Activated CD4-positive, alpha-beta T cell treated with anti-CD3 and anti-CD28 coated beads, Interleukin-2, amount 10 ng/mL, durations not matched to agents 24 days and 14 days (primary cell): ENCODE data around the gene NXF1. TPM values are rescaled to one million over a fixed set of nuclear protein-coding genes. Genes with fewer than 3 reads are reported as not detected.
"Not testable (repeated sequence)": the region's sequence is repeated elsewhere in the genome, so short reads cannot be mapped to it uniquely, and the experiment has no call there.

Source experiments
- DNase-seq: peaks from one replicate; pipeline ENCODE4 v3.0.0; 2022
- H3K27ac Mint-ChIP-seq: one replicate; pipeline ENCODE4 v1.8.0; 2022; ENCODE audit warnings: mild to moderate bottlenecking, mixed read lengths
- H3K27me3 Mint-ChIP-seq: one replicate; pipeline ENCODE4 v1.8.0; 2022; ENCODE audit warnings: mixed read lengths
- H3K36me3 Mint-ChIP-seq: one replicate; pipeline ENCODE4 v1.8.0; 2022; ENCODE audit warnings: low read depth, mild to moderate bottlenecking, mixed read lengths
- H3K4me1 Mint-ChIP-seq: one replicate; pipeline ENCODE4 v1.8.0; 2021; ENCODE audit warnings: mixed read lengths
- H3K4me3 Mint-ChIP-seq: one replicate; pipeline ENCODE4 v1.8.0; 2022; ENCODE audit warnings: mild to moderate bottlenecking, moderate library complexity, mixed read lengths
- H3K9me3 Mint-ChIP-seq: one replicate; pipeline ENCODE4 v1.8.0; 2021; ENCODE audit warnings: mixed read lengths
- intact Hi-C: fragments of 100-400 bp; cut with micrococcal nuclease; formaldehyde crosslinking; loops from one replicate; pipeline ENCODE4 v1.15.1; 2023
- total RNA-seq: library from RNA; stranded (reverse); gene quantifications from 2 replicates; pipeline ENCODE4 v1.2.3, GENCODE V29; 2022

Gene NXF1
- total RNA-seq, 1 donor from 2014 or later = 147 TPM

DNA sequence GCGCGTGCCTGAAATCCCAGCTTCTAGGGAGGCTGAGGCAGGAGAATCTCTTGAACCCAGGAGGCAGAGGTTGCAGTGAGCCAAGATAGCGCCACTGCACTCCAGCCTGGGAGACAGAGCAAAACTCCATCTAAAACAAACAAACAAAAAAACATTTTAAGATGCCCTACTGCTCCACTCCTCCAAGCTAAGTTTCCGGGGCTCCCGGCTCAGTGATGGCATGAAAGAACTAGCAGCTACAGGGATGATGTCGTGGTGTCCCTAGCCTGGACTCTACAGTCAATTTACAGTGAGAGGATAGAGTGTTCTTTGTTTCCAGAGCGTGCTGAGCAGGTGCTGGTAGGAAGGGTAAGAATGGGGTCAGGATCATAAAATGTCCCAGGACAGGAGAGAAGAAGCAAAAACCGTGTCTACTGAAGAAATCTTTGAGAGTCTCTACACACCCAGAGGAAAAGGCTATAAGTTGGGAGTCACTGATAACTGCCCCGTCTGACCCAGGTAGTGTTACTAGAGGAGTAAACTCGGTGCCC is 50.1 kb downstream of the NXF1 start:
- H3K27me3 Mint-ChIP-seq = no peaks in the 10 kb centered on the region
- intact Hi-C loops = no loop called here
- H3K4me1 Mint-ChIP-seq = peaks cover 13% of the 10 kb centered on the region
- H3K4me3 Mint-ChIP-seq = peak overlapping the region; percentile 98
- DNase-seq = no peak
- H3K27ac Mint-ChIP-seq = no peak overlapping the region
- no peaks in the 10 kb centered on the region for H3K9me3 Mint-ChIP-seq
- H3K36me3 Mint-ChIP-seq = peaks cover 5% of the 10 kb centered on the region

DNA sequence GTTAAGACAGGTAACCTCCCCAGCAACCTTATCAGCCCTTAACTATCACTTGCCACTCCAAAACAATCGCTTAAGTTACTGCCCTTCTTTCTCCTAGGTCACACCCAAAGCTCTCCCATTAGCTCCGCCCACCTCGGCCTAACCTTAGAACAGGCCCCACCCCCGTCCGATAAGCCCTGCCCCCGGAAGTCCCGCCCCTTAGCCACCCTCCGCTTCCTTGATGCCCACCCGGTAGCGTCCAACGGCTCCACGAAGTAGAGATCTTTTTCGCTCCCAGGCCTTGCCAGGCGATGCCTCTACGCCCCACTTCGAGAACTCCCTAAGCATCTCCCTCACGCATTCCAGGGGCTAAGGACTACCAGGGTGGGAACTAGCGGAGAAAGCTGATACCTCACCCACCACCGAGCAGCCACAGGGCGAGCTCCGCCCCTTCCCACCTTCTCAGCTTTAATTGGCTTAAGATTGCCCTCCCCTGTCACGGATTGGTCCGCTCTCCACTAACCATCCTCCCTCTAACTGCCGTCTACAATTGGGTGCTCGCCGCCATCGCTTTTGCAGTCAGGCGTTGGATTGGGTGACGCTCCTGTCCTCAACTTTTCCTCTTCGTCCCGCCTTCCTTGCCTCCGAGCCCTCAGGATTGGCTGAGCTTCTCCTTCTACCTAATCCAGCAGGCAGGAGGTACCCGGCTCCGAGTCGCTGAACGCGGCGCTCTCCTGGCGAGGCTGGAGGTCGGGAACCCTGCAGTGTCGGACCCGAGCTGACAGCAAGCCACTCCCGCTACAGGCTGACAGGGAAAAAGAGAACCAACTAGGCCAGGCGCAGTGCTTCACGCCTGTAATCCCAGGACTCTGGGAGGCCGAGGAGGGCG is 51.3 kb downstream of the NXF1 start, which contains the start of gene ZBTB3:
TSS of gene ZBTB3 (minus strand) at position 425 of the 868 bp plus-strand sequence. CDS start 496 bp downstream, outside the sequence.
- Mint-ChIP-seq H3K27me3 (no peaks in the 10 kb centered on the region), H3K27ac (peak within 1 kb of the TSS; percentile 97), H3K36me3 (peaks cover 6% of the 10 kb centered on the region), H3K4me3 (peak within 1 kb of the TSS; percentile 98), H3K9me3 (no peaks in the 10 kb centered on the region), H3K4me1 (peaks cover 16% of the 10 kb centered on the region)
- intact Hi-C loops = loop anchor here (1.0 kb wide), 4 partner anchors 7 to 33 kb away; partner anchors contain the start of genes HNRNPUL2, POLR2G, TAF6L and TMEM179B
- DNase-seq = peak; percentile 98

DNA sequence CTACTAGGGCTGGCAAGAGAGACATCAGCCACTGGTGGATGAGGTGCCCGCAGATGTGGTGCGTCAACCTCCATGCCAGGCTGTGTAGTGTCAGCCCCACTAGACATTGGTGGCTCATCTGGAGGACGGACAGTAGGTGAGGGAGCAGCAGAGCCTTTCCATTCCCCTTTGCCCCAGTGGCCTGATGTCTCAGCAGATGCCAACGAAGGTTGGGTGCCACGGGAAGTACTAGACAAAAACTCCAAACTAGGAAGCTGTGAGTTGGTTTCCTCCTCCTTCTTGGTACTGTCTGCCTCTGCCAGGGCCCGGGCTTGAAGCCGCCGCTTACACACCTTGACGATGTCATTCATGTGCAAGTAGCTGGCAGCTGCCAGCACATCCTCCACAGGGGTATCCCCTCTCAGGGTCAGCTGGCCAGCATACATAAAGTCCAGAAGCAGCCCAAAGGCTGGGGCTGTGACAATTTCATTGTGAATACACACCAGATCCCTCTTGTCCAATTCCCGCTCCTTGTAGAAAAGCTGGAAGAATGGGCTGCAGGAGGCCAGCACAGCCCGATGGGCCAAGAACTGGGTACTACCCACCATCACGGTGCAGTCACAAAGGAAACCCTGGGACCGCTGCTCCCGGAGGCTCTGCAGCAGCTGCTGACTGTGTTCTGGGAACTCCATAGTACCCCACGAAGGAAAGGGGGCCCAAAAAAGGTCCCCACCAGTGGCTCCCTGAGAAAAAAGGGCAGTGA is 52.1 kb downstream of the NXF1 start:
- no peaks in the 10 kb centered on the region for H3K9me3 Mint-ChIP-seq
- H3K4me1 Mint-ChIP-seq = peaks cover 18% of the 10 kb centered on the region
- peak overlapping the region; percentile 98 for H3K4me3 Mint-ChIP-seq
- DNase-seq = peak; percentile 66
- peaks cover 6% of the 10 kb centered on the region for H3K36me3 Mint-ChIP-seq
- intact Hi-C loops = loop anchor here (1.0 kb wide), 3 partner anchors 8 to 34 kb away; partner anchors contain the start of genes HNRNPUL2, POLR2G and TMEM179B
- H3K27me3 Mint-ChIP-seq = no peaks in the 10 kb centered on the region
- peak overlapping the region; percentile 97 for H3K27ac Mint-ChIP-seq

DNA sequence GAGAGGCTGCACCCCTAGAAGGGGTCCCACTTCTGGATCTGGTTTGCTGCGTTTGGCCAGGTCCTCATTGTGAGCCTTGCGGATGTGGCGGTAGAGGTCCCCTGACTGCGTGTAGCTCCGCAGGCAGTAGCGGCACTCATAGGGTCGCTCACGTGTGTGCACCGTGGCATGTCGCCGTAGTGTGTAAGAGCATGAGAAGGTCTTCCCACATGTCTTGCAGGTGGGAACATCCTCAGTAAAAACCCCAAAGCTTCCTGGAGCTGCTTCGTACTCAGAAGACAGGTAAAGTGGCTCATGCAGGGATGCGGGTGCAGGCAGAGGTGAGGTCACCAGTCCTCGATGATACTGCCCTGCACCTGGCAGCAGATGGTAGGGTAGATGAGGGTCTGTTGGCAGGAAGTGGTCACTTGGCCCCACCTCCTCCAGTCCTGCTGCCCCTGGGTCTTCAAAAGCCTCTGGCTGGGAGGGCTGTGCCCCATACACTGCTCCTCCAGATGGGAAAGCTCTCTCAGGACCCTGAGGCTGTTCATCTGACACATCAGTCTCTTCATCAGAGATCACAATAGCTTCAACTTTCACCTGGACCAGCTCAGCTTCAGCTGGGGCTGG is 53.0 kb downstream of the NXF1 start:
- no peak overlapping the region for H3K27ac Mint-ChIP-seq
- peak overlapping the region; percentile 98 for H3K4me3 Mint-ChIP-seq
- peaks cover 18% of the 10 kb centered on the region for H3K4me1 Mint-ChIP-seq
- no peaks in the 10 kb centered on the region for H3K27me3 Mint-ChIP-seq
- H3K9me3 Mint-ChIP-seq = no peaks in the 10 kb centered on the region
- peaks cover 9% of the 10 kb centered on the region for H3K36me3 Mint-ChIP-seq
- no peak for DNase-seq
- intact Hi-C loops = no loop called here

DNA sequence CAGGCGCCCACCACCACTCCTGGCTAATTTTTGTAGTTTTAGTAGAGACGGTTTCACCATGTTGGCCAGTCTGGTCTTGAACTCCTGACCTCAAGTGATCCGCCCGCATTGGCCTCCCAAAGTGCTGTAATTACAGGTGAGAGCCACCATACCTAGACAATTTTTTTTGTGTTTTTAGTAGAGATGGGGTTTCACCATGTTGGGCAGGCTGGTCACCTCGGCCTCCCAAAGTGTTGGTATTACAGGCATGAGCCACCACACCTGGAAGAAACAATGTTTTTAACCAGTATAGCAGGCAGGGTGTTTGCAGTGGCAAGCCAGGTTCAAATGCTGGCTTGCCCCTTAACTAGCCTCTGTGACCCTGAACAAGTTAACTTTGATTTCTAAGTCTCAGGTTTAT is 55.3 kb downstream of the NXF1 start:
- H3K4me1 Mint-ChIP-seq = peaks cover 17% of the 10 kb centered on the region
- H3K9me3 Mint-ChIP-seq, H3K4me3 Mint-ChIP-seq, H3K27me3 Mint-ChIP-seq, H3K27ac Mint-ChIP-seq, intact Hi-C loops, DNase-seq, H3K36me3 Mint-ChIP-seq: not testable (repeated sequence)

DNA sequence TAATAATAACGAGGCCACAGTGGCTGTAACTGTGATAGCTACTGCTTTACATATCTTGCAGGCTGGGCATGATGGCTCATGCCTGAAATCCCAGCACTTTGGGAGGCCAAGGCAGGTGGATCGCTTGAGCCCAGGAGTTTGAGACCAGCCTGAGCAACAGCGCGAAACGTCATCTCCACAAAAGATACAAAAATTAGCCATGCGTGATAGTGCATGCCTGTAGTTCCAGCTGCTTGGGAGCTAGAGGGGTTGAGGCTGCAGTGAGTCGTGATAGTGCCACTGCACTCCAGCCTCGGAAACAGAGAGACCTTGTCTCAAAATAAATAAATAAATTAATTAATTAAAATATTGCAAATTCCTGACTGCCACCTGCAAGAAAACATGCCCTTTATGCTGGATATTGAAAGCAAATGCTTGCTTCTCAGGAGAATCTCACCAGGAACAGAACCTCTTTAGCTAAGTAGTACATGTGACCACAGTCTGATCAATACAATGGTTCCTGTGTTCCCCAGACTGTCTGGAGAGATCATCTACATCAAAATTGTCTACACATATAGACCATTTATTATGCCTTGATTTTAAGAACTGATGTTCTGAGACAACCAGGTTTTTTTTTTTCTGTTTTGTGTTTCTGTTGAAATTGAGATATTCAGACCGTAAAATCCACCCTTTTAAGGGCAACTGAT is 57.6 kb downstream of the NXF1 start:
- DNase-seq = no peak
- Mint-ChIP-seq H3K27me3 (no peaks in the 10 kb centered on the region), H3K36me3 (peaks cover 7% of the 10 kb centered on the region), H3K27ac (peak overlapping the region; percentile 45), H3K9me3 (no peaks in the 10 kb centered on the region), H3K4me1 (peaks cover 5% of the 10 kb centered on the region), H3K4me3 (no peak overlapping the region)
- intact Hi-C loops = no loop called here

Other genes starting within 250 kb of the NXF1 start
- 1,271 and 1,309 TPM in 2 replicates for gene EEF1G, start 231.5 kb downstream of the NXF1 start, total RNA-seq
- gene TUT1, start 213.9 kb downstream of the NXF1 start, total RNA-seq = 45.3 and 50.9 TPM in 2 replicates
- gene MTA2, start 203.6 kb downstream of the NXF1 start, total RNA-seq = 219 and 220 TPM in 2 replicates
- 161 and 166 TPM in 2 replicates for gene EML3, start 192.7 kb downstream of the NXF1 start, total RNA-seq
- gene ROM1, start 192.2 kb downstream of the NXF1 start, total RNA-seq = 2.3 and 3.1 TPM in 2 replicates
- gene B3GAT3, start 183.5 kb downstream of the NXF1 start, total RNA-seq = 80.3 and 91.4 TPM in 2 replicates
- gene GANAB, start 158.8 kb downstream of the NXF1 start, total RNA-seq = 251 and 257 TPM in 2 replicates
- 36.5 and 36.6 TPM in 2 replicates for gene INTS5, start 152.1 kb downstream of the NXF1 start, total RNA-seq
- 143 and 147 TPM in 2 replicates for gene C11orf98, start 140.2 kb downstream of the NXF1 start, total RNA-seq
- gene CSKMT, start 140.1 kb downstream of the NXF1 start, total RNA-seq = 59.5 and 60.9 TPM in 2 replicates
- 8.6 and 9.4 TPM in 2 replicates for gene UQCC3, start 133.8 kb downstream of the NXF1 start, total RNA-seq
- 21.5 and 23.0 TPM in 2 replicates for gene LBHD1, start 133.2 kb downstream of the NXF1 start, total RNA-seq
- gene UBXN1, start 126.4 kb downstream of the NXF1 start, total RNA-seq = 118 and 121 TPM in 2 replicates
- 0.16 and 0.17 TPM in 2 replicates for gene LRRN4CL, start 115.9 kb downstream of the NXF1 start, total RNA-seq
- 29.6 and 32.4 TPM in 2 replicates for gene BSCL2, start 98.0 kb downstream of the NXF1 start, total RNA-seq
- gene GNG3, start 97.8 kb downstream of the NXF1 start, total RNA-seq = 0.24 TPM in 1 of 2 replicates, not detected in the other
- gene HNRNPUL2, start 78.0 kb downstream of the NXF1 start, total RNA-seq = 60.5 and 60.6 TPM in 2 replicates
- 32.7 and 33.3 TPM in 2 replicates for gene TTC9C, start 77.0 kb downstream of the NXF1 start, total RNA-seq
- 7.5 and 11.1 TPM in 2 replicates for gene ZBTB3, start 51.3 kb downstream of the NXF1 start, total RNA-seq
- 138 and 155 TPM in 2 replicates for gene POLR2G, start 43.9 kb downstream of the NXF1 start, total RNA-seq
- gene TAF6L, start 34.0 kb downstream of the NXF1 start, total RNA-seq = 20.1 and 20.2 TPM in 2 replicates
- 32.9 and 36.3 TPM in 2 replicates for gene TMEM179B, start 18.0 kb downstream of the NXF1 start, total RNA-seq
- gene TMEM223, start 13.4 kb downstream of the NXF1 start, total RNA-seq = 15.0 and 16.5 TPM in 2 replicates
- gene STX5, start 26.6 kb upstream of the NXF1 start, total RNA-seq = 28.1 and 33.5 TPM in 2 replicates
- 0.79 and 2.0 TPM in 2 replicates for gene TEX54, start 27.4 kb upstream of the NXF1 start, total RNA-seq
- 145 and 153 TPM in 2 replicates for gene WDR74, start 34.1 kb upstream of the NXF1 start, total RNA-seq
- gene SLC3A2, start 75.5 kb upstream of the NXF1 start, total RNA-seq = 364 and 379 TPM in 2 replicates
- not detected in 2 replicates for gene CHRM1, start 115.9 kb upstream of the NXF1 start, total RNA-seq
- not detected in 2 replicates for gene SLC22A6, start 179.5 kb upstream of the NXF1 start, total RNA-seq
- gene SLC22A8, start 210.4 kb upstream of the NXF1 start, total RNA-seq = not detected in 2 replicates